ENCODE data around the gene FAM163B.

FAM163B gene

DNA sequence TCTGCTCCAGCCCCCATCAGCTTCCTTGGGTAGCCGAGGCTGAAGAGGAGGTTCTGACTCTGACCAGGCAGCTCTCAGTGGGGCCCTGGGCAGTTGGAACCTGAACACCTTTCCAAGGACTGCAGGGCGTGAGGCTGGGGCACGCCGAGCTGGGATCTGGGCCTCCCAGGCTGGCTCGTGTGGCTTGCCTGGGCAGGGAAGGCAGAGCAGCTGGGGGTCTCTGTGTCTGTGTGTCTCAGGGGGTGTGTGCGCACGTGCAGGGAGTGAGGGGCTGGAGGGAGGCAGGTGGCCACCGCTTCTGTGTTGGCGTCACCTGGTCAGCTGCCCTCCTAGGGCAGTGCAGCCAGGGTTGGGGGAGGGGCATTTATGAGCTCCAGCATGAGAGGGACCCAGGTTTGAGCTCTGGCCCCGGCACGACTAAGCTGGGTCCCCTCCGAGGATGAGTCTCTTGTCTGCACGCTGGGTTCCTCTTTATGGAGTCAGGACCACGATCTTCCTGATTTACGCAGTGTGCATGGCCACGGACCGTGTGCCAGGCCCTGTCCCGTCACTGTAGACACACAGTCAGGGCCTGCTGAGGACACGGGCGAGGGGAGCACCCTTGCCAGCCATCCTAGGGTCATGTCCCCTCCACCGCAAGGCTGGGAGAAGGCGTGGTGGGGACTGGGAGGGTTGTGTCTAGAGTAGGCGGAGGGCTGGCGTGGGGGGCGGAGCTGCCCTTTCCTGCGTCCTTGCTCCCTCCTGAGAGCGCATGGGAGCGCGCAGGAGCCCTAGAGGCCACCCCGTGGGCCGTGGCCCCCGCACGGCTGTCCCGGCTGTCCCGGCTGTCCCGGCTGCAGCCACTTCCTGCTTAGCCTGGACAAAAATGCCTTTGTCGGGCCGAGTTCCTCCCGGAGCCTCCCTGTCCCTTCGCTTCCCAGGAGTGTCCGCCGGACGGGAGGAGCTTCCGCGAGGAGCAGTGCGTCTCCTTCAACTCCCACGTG is 70.0 kb downstream of the FAM163B start:
- no peak overlapping the region; the same call in 1 of the 2 replicates for H3K4me3 ChIP-seq (ENCODE audit: low read length)
- no peak for DNase-seq (ENCODE audit: low read depth)
- TF ChIP-seq, protein P1, sequence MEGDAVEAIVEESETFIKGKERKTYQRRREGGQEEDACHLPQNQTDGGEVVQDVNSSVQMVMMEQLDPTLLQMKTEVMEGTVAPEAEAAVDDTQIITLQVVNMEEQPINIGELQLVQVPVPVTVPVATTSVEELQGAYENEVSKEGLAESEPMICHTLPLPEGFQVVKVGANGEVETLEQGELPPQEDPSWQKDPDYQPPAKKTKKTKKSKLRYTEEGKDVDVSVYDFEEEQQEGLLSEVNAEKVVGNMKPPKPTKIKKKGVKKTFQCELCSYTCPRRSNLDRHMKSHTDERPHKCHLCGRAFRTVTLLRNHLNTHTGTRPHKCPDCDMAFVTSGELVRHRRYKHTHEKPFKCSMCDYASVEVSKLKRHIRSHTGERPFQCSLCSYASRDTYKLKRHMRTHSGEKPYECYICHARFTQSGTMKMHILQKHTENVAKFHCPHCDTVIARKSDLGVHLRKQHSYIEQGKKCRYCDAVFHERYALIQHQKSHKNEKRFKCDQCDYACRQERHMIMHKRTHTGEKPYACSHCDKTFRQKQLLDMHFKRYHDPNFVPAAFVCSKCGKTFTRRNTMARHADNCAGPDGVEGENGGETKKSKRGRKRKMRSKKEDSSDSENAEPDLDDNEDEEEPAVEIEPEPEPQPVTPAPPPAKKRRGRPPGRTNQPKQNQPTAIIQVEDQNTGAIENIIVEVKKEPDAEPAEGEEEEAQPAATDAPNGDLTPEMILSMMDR (conservative IDR thresholded peaks at IDR 0.05; ENCODE audit: low read length) = no peak

DNA sequence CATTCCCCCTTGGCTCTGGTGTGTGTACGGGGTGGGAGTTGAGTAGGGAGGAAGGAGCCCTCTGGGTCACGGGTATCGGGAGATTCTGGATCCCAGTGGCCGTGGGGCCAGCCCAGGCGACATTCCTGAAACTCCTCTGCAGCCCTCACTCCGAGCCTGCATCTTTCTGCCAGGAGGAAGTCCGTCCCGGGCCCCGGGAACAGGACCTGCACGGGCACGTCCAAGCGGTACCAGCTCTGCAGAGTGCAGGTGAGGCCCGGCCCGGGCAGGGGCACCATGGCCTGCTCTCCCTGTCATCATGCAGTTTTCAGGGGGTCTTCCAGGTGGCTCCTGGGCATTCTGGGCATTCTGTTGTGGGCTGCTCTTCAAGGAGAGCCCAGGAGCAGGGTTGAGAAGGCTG is 71.0 kb downstream of the FAM163B start:
- TF ChIP-seq, protein P1 (conservative IDR thresholded peaks at IDR 0.05; ENCODE audit: low read length) = no peak
- no peak overlapping the region for H3K4me3 ChIP-seq (ENCODE audit: low read length)
- DNase-seq (ENCODE audit: low read depth) = no peak

DNA sequence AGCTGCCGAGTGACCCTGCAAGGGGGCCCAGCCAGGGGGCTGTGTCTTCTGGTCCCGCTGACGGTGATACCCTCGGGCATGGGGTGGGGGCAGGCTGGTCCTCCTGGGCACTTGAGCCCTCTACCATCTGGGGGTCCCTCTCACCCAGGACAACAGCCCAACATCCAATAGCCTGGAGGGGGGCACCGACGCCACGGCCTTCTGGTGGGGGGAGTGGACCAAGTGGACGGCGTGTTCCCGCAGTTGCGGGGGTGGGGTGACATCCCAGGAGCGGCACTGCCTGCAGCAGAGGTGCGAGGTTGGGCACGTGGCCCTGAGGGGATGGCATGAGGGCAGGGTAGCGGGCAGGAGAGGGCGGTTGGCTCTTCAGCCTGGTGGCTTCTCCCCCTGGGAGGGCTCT is 71.9 kb downstream of the FAM163B start:
- no peak overlapping the region for H3K4me3 ChIP-seq (ENCODE audit: low read length)
- TF ChIP-seq, protein P1 (conservative IDR thresholded peaks at IDR 0.05; ENCODE audit: low read length) = no peak
- DNase-seq (ENCODE audit: low read depth) = no peak

DNA sequence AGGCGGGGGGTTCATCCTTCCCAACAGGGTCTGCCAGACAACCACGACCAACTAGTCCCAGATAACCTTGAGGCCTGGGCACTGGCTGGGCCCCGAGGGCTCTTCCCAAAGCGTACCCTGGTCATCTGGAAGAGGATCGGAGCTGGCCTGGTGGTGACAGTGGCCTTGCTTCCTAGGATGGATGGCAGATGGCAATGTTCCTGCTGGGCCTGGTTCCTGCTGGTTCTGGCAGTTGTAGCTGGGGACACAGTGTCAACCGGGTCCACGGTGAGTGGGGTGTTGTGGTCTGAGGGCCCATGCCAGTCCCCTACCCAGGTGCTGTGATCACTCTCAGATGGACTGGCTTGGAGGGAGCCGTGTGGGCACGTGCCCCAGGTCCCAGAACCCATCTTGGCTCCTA is 72.7 kb downstream of the FAM163B start:
- H3K4me3 ChIP-seq (ENCODE audit: low read length) = no peak overlapping the region
- DNase-seq (ENCODE audit: low read depth) = no peak
- TF ChIP-seq, protein P1 (conservative IDR thresholded peaks at IDR 0.05; ENCODE audit: low read length) = no peak

DNA sequence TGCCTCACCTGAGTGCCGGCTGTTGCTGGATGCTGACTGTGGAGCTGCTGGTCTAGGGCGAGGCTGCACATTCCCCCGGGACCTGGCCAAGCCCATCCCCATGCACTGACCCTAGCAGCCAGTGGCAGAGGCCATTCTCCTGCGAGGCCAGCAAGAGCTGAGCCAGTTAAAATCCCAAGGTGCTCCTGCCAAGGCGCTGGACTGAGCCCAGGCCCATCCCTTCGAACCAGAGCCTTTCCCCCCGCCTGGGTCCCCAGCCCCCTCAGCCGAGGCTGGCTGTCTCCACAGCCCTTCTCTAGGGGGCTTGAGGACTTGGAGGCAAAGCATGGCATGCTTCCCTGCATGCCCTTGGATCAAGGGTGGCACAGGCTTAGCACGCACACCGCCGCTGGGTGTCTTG is 73.1 kb downstream of the FAM163B start:
- no peak overlapping the region for H3K4me3 ChIP-seq (ENCODE audit: low read length)
- TF ChIP-seq, protein P1 (conservative IDR thresholded peaks at IDR 0.05; ENCODE audit: low read length) = no peak

DNA sequence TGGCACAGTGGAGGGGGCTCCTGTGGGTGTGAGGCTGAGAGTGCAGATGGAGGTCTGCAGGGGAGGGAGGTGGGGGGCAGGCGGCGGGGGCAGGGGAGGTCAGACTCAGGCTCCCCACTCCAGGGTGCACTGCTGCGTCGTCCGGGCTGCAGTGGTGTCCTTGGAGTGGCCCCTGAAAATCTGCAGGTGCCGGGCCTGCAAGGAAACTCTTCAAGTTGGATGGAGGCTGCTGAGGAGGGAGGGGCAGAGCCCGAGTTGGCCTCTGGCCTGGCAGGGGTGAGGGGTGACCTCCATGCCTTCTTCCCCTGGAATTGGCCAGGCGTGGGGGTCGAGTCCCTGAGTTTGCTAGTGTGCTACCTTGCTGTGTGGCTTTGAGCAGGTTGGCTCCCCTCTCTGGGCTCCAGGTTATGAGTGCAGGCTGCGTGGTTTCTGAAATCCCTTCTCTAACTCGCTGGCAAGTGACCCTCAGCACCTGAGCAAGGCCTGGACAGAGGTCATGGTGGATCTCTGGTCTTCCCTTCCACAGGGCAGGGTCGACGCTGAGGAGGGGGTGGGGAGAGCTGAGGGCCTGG is 73.8 kb downstream of the FAM163B start:
- no peak overlapping the region for H3K4me3 ChIP-seq (ENCODE audit: low read length)
- TF ChIP-seq, protein P1 (conservative IDR thresholded peaks at IDR 0.05; ENCODE audit: low read length) = no peak
- no peak for DNase-seq (ENCODE audit: low read depth)

More for the DNA sequence above, 73.1 kb downstream of the FAM163B start:
- no peak for DNase-seq (ENCODE audit: low read depth)

Measured in AG10803 (cell line).